CD14-positive monocyte (primary cell): ENCODE data around the gene FADS2. TPM values are rescaled to one million over a fixed set of nuclear protein-coding genes. Genes with fewer than 3 reads are reported as not detected.

ENCODE experiments used
- DNase-seq, 3 donors: peaks; one replicate each; pipeline ENCODE4 v3.0.0-alpha.2; 2011 to 2022
- H2AFZ ChIP-seq: 2 replicates; pipeline ENCODE4 v1.6.0; 2012; ENCODE audit warnings: mild to moderate bottlenecking, low read depth, low read length, inconsistent platforms; ENCODE audit not compliant: insufficient read depth, poor library complexity, severe bottlenecking
- H3K27ac ChIP-seq, 2 donors: 1 replicate in 1 of 2; 2 replicates in 1 of 2; pipeline ENCODE4 v1.5.1; 2012 to 2013; ENCODE audit warnings: low read length in 2 of 2, control low read depth in 1 of 2, inconsistent platforms in 1 of 2, low read depth in 1 of 2, mild to moderate bottlenecking in 1 of 2
- H3K27me3 ChIP-seq, 2 donors: one replicate each; pipeline versions ENCODE4 v1.6.0 to v1.6.1; 2011 to 2013; ENCODE audit warnings: low read length in 2 of 2; ENCODE audit not compliant: control insufficient read depth in 2 of 2, insufficient read depth in 2 of 2
- H3K36me3 ChIP-seq, 2 donors: replicated peaks in 1 of 2; 1 replicate in 1 of 2; 2 replicates in 1 of 2; pipeline versions ENCODE4 v1.5.1 to v1.6.1; 2012 to 2013; ENCODE audit warnings: low read length in 2 of 2, control low read depth in 1 of 2, inconsistent platforms in 1 of 2, mild to moderate bottlenecking in 1 of 2; ENCODE audit not compliant: insufficient read depth in 2 of 2, control insufficient read depth in 1 of 2
- H3K4me1 ChIP-seq, 2 donors: 1 replicate in 1 of 2; 2 replicates in 1 of 2; pipeline versions ENCODE4 v1.5.1 to v1.6.1; 2012 to 2013; ENCODE audit warnings: low read length in 2 of 2, control low read depth in 1 of 2, inconsistent platforms in 1 of 2, mild to moderate bottlenecking in 1 of 2, moderate library complexity in 1 of 2; ENCODE audit not compliant: insufficient read depth in 2 of 2, control insufficient read depth in 1 of 2
- H3K4me2 ChIP-seq: replicated peaks from 2 replicates; pipeline ENCODE3; 2012; ENCODE audit warnings: low read length, moderate library complexity, mild to moderate bottlenecking; ENCODE audit not compliant: poor library complexity, severe bottlenecking; ENCODE audit errors: extremely low read depth
- H3K4me3 ChIP-seq, 3 experiments: fragments of 200-600 bp in 1 of 3; sonication (generic) in 1 of 3; replicated peaks in 1 of 3; 1 replicate in 2 of 3; 2 replicates in 1 of 3; pipeline ENCODE4 v1.5.1; 2011 to 2013; ENCODE audit warnings: low read length in 3 of 3, mild to moderate bottlenecking in 3 of 3, control low read depth in 2 of 3, low read depth in 2 of 3, inconsistent platforms in 1 of 3, moderate library complexity in 1 of 3
- H3K79me2 ChIP-seq: 2 replicates; pipeline ENCODE4 v1.6.0; 2012; ENCODE audit warnings: mild to moderate bottlenecking, control low read depth, inconsistent platforms, low read length, moderate library complexity; ENCODE audit not compliant: insufficient read depth
- H3K9ac ChIP-seq: 2 replicates; pipeline ENCODE4 v1.6.0; 2017; ENCODE audit warnings: low read length, mild to moderate bottlenecking; ENCODE audit not compliant: insufficient read depth, poor library complexity, severe bottlenecking
- H3K9me3 ChIP-seq, 2 donors: replicated peaks in 1 of 2; 1 replicate in 1 of 2; 2 replicates in 1 of 2; pipeline versions ENCODE4 v1.5.1 to v1.6.1; 2012 to 2013; ENCODE audit warnings: low read length in 2 of 2, control low read depth in 1 of 2; ENCODE audit not compliant: control insufficient read depth in 1 of 2, insufficient read depth in 1 of 2
- H4K20me1 ChIP-seq: 2 replicates; pipeline ENCODE4 v1.6.0; 2012; ENCODE audit warnings: mild to moderate bottlenecking, low read length, control low read depth, moderate library complexity; ENCODE audit not compliant: insufficient read depth
- H3K27ac Mint-ChIP-seq, 7 donors: one replicate each; pipeline ENCODE4 v1.8.0; 2020; ENCODE audit warnings: mild to moderate bottlenecking in 7 of 7, mixed read lengths in 7 of 7, moderate library complexity in 6 of 7, inconsistent platforms in 2 of 7
- H3K27me3 Mint-ChIP-seq, 3 donors: one replicate each; pipeline ENCODE4 v1.8.0; 2021 to 2022; ENCODE audit warnings: low read depth in 3 of 3, mild to moderate bottlenecking in 3 of 3, mixed read lengths in 3 of 3, moderate library complexity in 3 of 3, inconsistent platforms in 1 of 3
- H3K36me3 Mint-ChIP-seq, 2 donors: one replicate each; pipeline ENCODE4 v1.8.0; 2020; ENCODE audit warnings: mixed read lengths in 2 of 2, inconsistent platforms in 1 of 2, mild to moderate bottlenecking in 1 of 2
- H3K4me1 Mint-ChIP-seq: one replicate; pipeline ENCODE4 v1.8.0; 2020; ENCODE audit warnings: mild to moderate bottlenecking, mixed read lengths
- H3K4me3 Mint-ChIP-seq, 2 donors: one replicate each; pipeline ENCODE4 v1.8.0; 2020; ENCODE audit warnings: mild to moderate bottlenecking in 2 of 2, mixed read lengths in 2 of 2, moderate library complexity in 1 of 2
- H3K9me3 Mint-ChIP-seq, 7 donors: one replicate each; pipeline ENCODE4 v1.8.0; 2020 to 2022; ENCODE audit warnings: mixed read lengths in 7 of 7, mild to moderate bottlenecking in 6 of 7, moderate library complexity in 6 of 7, inconsistent platforms in 2 of 7
- WGBS: methylation state at CpG from one replicate; pipeline ENCODE4 v1.1.5; 2013; ENCODE audit warnings: missing lambda C conversion rate; ENCODE audit not compliant: insufficient coverage; 5-methylcytosine and 5-hydroxymethylcytosine counted together
- intact Hi-C, 2 donors: fragments of 100-400 bp; cut with micrococcal nuclease; formaldehyde crosslinking; loops; one replicate each; pipeline versions ENCODE4 v1.15.0 to v1.15.1; 2023
- polyA plus RNA-seq, 3 donors: library from polyadenylated mRNA; depleted of rRNA in 1 of 3; unstranded in 2 of 3; stranded (reverse) in 1 of 3; fragments of 300-500 nt in 2 of 3; fragments of >200 nt in 1 of 3; fragmentation: Illumina TruSeq in 2 of 3; gene quantifications; 1 replicate in 2 of 3; 2 replicates in 1 of 3; pipeline ENCODE4 v1.2.3, GENCODE V29; 2012 to 2021
- TF ChIP-seq, protein P1 (sequence below): fragments of 200-600 bp; IDR thresholded peaks from one replicate; pipeline ENCODE4 v1.8.0; 2022; ENCODE audit warnings: antibody characterized with exemption, mild to moderate bottlenecking

FADS2 gene
- polyA plus RNA-seq, 3 donors, result 5.1 to 19.9 (median 6.4) TPM

DNA sequence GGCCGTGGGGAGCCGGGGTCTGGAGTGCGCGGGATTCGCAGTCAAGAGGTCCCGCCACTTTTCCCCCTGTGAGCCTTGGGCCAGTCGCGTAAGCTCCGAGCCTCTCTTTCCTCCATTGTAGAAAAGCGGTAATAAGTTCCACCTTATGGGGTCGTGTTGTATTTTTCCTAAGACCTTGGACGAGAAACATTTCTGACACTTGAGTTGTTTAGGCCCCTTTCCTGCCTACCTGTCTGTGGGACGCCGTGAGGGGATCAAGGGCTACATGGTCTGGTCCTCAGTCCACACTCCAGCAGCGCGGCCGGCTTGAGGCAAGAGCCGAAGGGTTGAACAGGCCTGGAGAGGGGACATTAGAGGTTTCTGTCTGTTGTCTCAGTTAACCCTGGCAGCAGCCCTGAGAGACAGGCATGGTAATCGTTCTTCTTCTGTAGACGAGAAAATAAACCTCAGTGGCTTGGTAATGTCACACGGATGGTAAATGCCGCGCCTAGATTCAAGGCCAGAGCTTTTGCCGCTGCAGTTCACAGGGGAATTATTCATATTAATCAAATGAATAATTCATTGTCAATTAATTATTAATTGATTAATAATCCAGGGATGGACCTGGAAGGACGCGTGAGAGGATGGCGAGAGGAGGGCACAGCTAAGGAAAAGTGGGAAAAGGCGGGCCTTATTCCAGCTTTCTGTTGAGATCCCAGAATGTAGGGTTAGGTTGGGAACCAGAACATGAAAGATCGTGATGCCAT lies 34.8 kb upstream of the FADS2 start:
- H3K27ac Mint-ChIP-seq, result peak overlapping the region; percentile 84 to 100 (median 100)
- no peaks in the 10 kb centered on the region for H3K27me3 Mint-ChIP-seq
- peak overlapping the region; percentile 88 for H3K9ac ChIP-seq
- peaks cover 0 to under 1% (median 0%) of the 10 kb centered on the region in 7 donors for H3K9me3 Mint-ChIP-seq
- peaks cover 26 to 32% of the 10 kb centered on the region in 2 donors for H3K36me3 Mint-ChIP-seq
- H2AFZ ChIP-seq, result peak overlapping the region; percentile 87
- H3K36me3 ChIP-seq, result peaks cover 25 to 41% of the 10 kb centered on the region in 2 donors
- WGBS, result 10% methylated on average over 16 of the region's 29 CpGs
- peak overlapping the region; percentile 94 for H3K4me2 ChIP-seq
- H3K9me3 ChIP-seq, result no peaks in the 10 kb centered on the region
- TF ChIP-seq, protein P1, sequence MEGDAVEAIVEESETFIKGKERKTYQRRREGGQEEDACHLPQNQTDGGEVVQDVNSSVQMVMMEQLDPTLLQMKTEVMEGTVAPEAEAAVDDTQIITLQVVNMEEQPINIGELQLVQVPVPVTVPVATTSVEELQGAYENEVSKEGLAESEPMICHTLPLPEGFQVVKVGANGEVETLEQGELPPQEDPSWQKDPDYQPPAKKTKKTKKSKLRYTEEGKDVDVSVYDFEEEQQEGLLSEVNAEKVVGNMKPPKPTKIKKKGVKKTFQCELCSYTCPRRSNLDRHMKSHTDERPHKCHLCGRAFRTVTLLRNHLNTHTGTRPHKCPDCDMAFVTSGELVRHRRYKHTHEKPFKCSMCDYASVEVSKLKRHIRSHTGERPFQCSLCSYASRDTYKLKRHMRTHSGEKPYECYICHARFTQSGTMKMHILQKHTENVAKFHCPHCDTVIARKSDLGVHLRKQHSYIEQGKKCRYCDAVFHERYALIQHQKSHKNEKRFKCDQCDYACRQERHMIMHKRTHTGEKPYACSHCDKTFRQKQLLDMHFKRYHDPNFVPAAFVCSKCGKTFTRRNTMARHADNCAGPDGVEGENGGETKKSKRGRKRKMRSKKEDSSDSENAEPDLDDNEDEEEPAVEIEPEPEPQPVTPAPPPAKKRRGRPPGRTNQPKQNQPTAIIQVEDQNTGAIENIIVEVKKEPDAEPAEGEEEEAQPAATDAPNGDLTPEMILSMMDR, result no peak
- H3K4me1 Mint-ChIP-seq, result peaks cover 21% of the 10 kb centered on the region
- peaks cover 16 to 26% of the 10 kb centered on the region in 2 donors for H3K4me1 ChIP-seq
- peak overlapping the region; percentile 68 to 77 (median 73) for H3K4me3 ChIP-seq
- peaks cover 85% of the 10 kb centered on the region for H3K79me2 ChIP-seq
- no peaks in the 10 kb centered on the region for H4K20me1 ChIP-seq
- intact Hi-C loops, result loop anchor here (2.0 to 5.0 kb wide), 2 partner anchors 24 to 329 kb away; partner anchors contain the start of genes FADS1 (in 1 of the 2) and INCENP (in 1 of the 2)
- peak overlapping the region; percentile 90 to 99 for H3K4me3 Mint-ChIP-seq
- no peak for DNase-seq
- peak overlapping the region; percentile 87 to 98 for H3K27ac ChIP-seq
- H3K27me3 ChIP-seq, result no peaks in the 10 kb centered on the region

DNA sequence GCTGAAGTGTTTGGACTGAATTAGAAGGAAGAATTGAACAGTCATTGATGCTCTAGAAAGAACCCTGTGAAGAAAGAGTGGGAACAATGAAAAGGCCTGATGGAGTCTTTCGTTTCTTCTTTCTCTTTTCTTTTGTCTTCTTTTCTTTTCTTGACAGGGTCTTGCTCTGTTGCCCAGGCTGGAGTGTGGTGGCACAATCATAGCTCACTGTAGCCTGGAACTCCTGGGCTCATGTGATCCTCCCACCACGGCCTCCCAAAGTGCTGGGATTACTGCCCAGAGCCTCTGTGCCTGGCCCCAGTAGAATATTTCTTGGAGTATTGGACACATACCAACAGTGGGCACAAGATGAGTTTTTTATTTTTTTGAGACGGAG lies 34.3 kb upstream of the FADS2 start:
- Mint-ChIP-seq H3K9me3 (no peaks in the 10 kb centered on the region), H3K4me3 (no peak overlapping the region), H3K4me1 (peaks cover 21% of the 10 kb centered on the region), H3K36me3 (peaks cover 21 to 26% of the 10 kb centered on the region in 2 donors), H3K27ac (peak overlapping the region in 4 of 7 donors; percentile 46 to 100 (median 86)), H3K27me3 (no peaks in the 10 kb centered on the region)
- H3K4me1 ChIP-seq, result peaks cover 16 to 26% of the 10 kb centered on the region in 2 donors
- peak overlapping the region in 1 of 2 donors; percentile 98 for H3K27ac ChIP-seq
- H3K79me2 ChIP-seq, result peaks cover 87% of the 10 kb centered on the region
- no peaks in the 10 kb centered on the region for H3K27me3 ChIP-seq
- H3K9ac ChIP-seq, result no peak overlapping the region
- intact Hi-C loops, result loop anchor here (2.0 to 5.0 kb wide), 2 partner anchors 23 to 328 kb away; partner anchors contain the start of genes FADS1 (in 1 of the 2) and INCENP (in 1 of the 2)
- no peak for DNase-seq
- no peak overlapping the region for H3K4me2 ChIP-seq
- H3K4me3 ChIP-seq, result no peak overlapping the region
- H3K9me3 ChIP-seq, result no peaks in the 10 kb centered on the region
- WGBS, result no CpG with 5 or more reads among the region's 3 CpGs
- H4K20me1 ChIP-seq, result no peaks in the 10 kb centered on the region
- TF ChIP-seq, protein P1, result no peak
- H3K36me3 ChIP-seq, result peaks cover 20 to 35% of the 10 kb centered on the region in 2 donors
- H2AFZ ChIP-seq, result no peak overlapping the region
